ENCODE results near the gene LBX2. TPM values are rescaled to one million over a fixed set of nuclear protein-coding genes. Genes with fewer than 3 reads are reported as not detected.
"Not testable (repeated sequence)": the region's sequence is repeated elsewhere in the genome, so short reads cannot be mapped to it uniquely, and the experiment has no call there.

Gene LBX2
- total RNA-seq, 4 donors from 2014 or later = 0.40 to 0.58 TPM; not detected in 2

DNA sequence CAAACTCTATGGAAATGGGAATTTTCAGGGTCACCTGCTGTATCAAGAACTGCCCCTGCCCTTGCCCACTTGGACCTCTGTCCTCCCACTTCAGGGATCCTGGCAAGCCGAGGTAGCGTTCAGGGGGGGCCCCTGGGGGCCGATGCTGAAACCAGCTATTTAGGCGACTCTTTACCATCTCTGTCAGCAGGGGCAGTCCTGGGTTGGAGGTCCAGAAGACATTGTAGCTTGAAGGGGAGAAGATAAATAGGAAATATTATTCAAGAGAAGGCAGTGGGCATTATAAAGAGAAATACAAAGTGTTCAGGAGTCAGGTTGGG is 36.7 kb downstream of the LBX2 start:
- Histone ChIP-seq H3K4me1 (peaks cover 2 to 35% (median 17%) of the 10 kb centered on the region in 3 donors), H3K36me3 (peaks cover 0 to 25% of the 10 kb centered on the region in 2 donors), H3K27me3 (no peaks in the 10 kb centered on the region), H3K4me3 (no peak overlapping the region), H3K27ac (no peak overlapping the region), H3K9me3 (no peaks in the 10 kb centered on the region)
- ATAC-seq = no peak
- TF ChIP-seq EP300 (IDR thresholded peaks at IDR 0.05) (no peak), POLR2AphosphoS5 (IDR thresholded peaks at IDR 0.05) (no peak)
- 100% methylated on average over 1 of the region's 4 CpGs; no CpG with 5 or more reads in 1 of the 2 donors for WGBS, 2 donors (ENCODE audit: low coverage in 1 of 2)

DNA sequence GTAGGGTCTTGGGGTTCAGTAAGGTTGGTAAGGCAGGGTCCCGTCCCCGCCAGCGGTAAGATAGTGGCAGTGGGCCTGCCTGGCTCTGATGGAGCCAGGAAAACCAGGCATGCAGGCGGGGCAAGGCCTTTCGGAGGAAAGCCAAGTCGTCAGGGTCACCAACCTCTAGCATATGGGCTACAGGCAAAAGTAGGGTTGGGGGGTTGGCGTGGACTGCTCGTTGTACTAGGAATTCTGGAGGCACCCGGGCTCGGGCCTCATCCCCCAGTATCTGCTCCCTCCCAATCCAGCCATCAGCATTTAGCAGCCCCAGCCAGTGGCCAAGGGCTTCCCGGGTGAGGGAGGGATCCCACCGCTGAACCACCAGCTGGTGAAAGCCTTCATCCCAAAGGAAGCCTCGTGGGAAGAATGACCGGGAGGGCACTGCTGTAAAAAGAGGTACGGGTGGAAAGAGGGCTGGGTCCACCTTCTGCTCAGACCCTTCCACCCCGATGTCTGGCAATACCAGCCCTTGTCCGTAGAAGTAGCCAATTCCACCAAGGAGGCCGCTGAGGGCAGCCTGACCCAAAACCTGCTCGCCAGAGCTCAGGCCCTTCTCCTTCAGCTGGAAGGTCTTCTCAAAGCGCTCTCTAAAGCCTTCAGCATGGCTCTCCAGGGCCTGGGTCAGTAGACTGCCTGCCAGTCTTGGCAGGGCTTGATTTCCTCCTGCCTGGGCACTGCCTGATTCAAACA is 37.2 kb downstream of the LBX2 start:
- WGBS, 2 donors (ENCODE audit: low coverage in 1 of 2) = 40 to 84% methylated on average over 1 to 5 of the region's 20 CpGs
- Histone ChIP-seq H3K36me3 (peaks cover 0 to 25% of the 10 kb centered on the region in 2 donors), H3K4me1 (peaks cover 2 to 40% (median 18%) of the 10 kb centered on the region in 3 donors), H3K27me3 (no peaks in the 10 kb centered on the region), H3K27ac (no peak overlapping the region), H3K4me3 (no peak overlapping the region), H3K9me3 (no peaks in the 10 kb centered on the region)
- ATAC-seq = no peak
- no peak for TF ChIP-seq POLR2A (IDR thresholded peaks at IDR 0.05)

DNA sequence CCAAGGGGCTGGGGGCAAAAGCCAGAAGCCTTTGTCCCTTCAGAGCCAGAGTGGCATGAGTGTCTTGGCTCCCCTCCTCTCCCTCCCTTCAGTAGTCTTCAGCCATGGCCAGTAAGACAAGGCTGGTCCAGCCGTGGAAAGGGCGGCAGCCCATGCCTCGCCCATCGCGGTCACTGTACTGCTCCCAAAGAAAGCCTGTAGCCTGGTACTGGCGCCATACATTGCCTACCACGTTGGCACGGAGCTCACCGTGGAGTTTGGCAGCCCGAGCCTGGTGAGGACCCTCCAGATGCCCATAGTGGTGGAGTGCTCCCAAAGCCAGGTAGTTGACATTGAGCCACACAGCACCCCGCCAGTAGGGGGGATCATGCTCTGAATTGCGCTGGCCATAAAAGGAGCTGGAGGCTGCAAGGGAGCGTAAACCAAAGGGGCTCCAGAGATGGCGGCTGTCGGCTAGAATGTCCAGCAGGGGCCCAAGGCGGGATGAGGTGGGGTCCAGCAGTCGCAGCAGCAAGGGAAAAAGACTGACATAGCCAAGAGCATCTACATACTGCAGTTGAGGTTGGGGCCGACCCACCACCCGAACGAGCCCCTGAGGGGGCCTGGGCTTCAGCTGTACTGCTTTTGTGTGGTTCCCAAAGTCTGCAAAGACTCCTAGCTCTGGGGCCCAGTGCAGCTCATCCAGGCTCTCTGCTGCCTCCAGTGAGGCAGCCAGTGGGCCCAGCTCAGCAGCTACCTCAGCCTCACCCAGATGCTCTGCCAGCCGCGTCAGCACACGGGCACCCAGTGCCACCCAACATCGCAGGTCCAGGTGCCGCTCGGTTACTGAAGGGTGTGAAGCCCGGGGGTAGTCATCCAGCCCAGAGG is 38.0 kb downstream of the LBX2 start:
- no peak for ATAC-seq

DNA sequence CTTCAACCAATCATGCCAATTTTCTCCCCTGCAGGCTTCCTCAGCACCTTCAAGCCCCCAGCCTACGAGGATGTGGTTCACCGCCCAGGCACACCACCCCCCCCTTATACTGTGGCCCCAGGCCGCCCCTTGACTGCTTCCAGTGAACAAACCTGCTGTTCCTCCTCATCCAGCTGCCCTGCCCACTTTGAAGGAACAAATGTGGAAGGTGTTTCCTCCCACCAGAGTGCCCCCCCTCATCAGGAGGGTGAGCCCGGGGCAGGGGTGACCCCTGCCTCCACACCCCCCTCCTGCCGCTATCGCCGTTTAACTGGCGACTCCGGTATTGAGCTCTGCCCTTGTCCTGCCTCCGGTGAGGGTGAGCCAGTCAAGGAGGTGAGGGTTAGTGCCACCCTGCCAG is 39.2 kb downstream of the LBX2 start:
- not testable (repeated sequence) for H3K27me3 ChIP-seq, H3K9me3 ChIP-seq, H3K27ac ChIP-seq, H3K4me3 ChIP-seq, ATAC-seq
- H3K4me1 ChIP-seq = peaks cover 5 to 50% (median 35%) of the 10 kb centered on the region in 3 donors
- H3K36me3 ChIP-seq = peaks cover 0 to 25% of the 10 kb centered on the region in 2 donors
- 69% methylated on average over 4 of the region's 10 CpGs; no CpG with 5 or more reads in 1 of the 2 donors for WGBS, 2 donors (ENCODE audit: low coverage in 1 of 2)

More for the DNA sequence above, 38.0 kb downstream of the LBX2 start:
- H3K36me3 ChIP-seq = peaks cover 0 to 25% of the 10 kb centered on the region in 2 donors
- no peaks in the 10 kb centered on the region for H3K9me3 ChIP-seq
- no peak overlapping the region for H3K27ac ChIP-seq
- no peaks in the 10 kb centered on the region for H3K27me3 ChIP-seq
- 85 to 92% methylated on average over 4 to 8 of the region's 27 CpGs for WGBS, 2 donors (ENCODE audit: low coverage in 1 of 2)
- TF ChIP-seq, protein P1, sequence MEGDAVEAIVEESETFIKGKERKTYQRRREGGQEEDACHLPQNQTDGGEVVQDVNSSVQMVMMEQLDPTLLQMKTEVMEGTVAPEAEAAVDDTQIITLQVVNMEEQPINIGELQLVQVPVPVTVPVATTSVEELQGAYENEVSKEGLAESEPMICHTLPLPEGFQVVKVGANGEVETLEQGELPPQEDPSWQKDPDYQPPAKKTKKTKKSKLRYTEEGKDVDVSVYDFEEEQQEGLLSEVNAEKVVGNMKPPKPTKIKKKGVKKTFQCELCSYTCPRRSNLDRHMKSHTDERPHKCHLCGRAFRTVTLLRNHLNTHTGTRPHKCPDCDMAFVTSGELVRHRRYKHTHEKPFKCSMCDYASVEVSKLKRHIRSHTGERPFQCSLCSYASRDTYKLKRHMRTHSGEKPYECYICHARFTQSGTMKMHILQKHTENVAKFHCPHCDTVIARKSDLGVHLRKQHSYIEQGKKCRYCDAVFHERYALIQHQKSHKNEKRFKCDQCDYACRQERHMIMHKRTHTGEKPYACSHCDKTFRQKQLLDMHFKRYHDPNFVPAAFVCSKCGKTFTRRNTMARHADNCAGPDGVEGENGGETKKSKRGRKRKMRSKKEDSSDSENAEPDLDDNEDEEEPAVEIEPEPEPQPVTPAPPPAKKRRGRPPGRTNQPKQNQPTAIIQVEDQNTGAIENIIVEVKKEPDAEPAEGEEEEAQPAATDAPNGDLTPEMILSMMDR (IDR thresholded peaks at IDR 0.05) = no peak
- TF ChIP-seq POLR2AphosphoS5 (IDR thresholded peaks at IDR 0.05) = no peak
- no peak for TF ChIP-seq POLR2A (IDR thresholded peaks at IDR 0.05)
- no peak for TF ChIP-seq EP300 (IDR thresholded peaks at IDR 0.05)
- no peak overlapping the region for H3K4me3 ChIP-seq
- H3K4me1 ChIP-seq = peaks cover 2 to 46% (median 25%) of the 10 kb centered on the region in 3 donors

DNA sequence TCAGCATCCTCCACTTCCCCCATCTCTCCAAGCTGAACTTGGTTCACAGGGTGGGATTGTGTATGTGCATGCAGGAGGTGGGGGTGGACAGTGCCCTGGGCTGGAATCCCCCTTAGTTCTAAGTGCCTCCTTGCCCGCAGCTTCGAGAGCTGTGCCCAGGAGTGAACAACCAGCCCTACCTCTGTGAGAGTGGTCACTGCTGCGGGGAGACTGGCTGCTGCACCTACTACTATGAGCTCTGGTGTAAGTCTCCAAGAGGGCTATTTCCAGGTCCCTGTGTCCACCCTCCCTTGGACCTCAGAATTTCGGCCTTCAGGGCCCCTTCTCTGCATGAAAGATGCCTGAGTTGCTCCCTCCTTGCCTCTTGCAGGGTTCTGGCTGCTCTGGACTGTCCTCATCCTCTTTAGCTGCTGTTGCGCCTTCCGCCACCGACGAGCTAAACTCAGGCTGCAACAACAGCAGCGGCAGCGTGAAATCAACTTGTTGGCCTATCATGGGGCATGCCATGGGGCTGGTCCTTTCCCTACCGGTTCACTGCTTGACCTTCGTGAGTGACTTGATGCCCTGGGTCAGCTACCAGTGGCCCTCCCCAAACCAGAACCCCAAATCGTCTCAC is 39.8 kb downstream of the LBX2 start:
- peak; percentile 2 for TF ChIP-seq POLR2AphosphoS5 (IDR thresholded peaks at IDR 0.05)
- not testable (repeated sequence) for H3K4me3 ChIP-seq, H3K27ac ChIP-seq, H3K27me3 ChIP-seq, ATAC-seq, H3K9me3 ChIP-seq
- Histone ChIP-seq H3K4me1 (peaks cover 5 to 50% (median 35%) of the 10 kb centered on the region in 3 donors), H3K36me3 (peaks cover 0 to 25% of the 10 kb centered on the region in 2 donors)
- 82 to 100% methylated on average over 1 to 10 of the region's 13 CpGs for WGBS, 2 donors (ENCODE audit: low coverage in 1 of 2)

DNA sequence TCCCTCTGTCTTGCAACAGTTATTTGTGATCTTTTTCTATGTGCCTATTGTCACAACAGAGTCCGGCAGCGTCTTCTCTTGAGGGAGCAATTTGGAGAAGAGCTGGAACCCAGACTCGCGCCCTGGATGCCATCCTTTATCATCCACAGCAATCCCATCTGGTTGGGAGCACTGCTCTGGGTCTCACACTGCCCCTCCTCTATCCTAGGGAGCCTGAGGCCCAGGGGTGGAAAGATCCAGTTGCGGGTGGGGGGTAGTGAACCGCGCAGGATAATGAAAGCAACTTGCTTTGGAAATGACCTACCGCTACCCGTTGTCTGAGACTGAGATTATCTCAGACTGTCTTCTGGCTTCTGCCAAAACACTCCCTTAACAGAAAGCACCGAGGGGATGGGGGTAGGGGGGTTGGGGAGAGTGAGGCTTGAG is 40.5 kb downstream of the LBX2 start:
- H3K4me3 ChIP-seq = peak overlapping the region; percentile 67 to 79
- no peaks in the 10 kb centered on the region for H3K27me3 ChIP-seq
- no peaks in the 10 kb centered on the region for H3K9me3 ChIP-seq
- WGBS, 2 donors (ENCODE audit: low coverage in 1 of 2) = 0 to 6% methylated on average over 4 to 10 of the region's 10 CpGs
- no peak for TF ChIP-seq POLR2AphosphoS5 (IDR thresholded peaks at IDR 0.05)
- TF ChIP-seq, protein P1 (IDR thresholded peaks at IDR 0.05) = no peak
- no peak for TF ChIP-seq POLR2A (IDR thresholded peaks at IDR 0.05)
- TF ChIP-seq EP300 (IDR thresholded peaks at IDR 0.05) = no peak
- H3K27ac ChIP-seq = peak overlapping the region in 3 of 4 donors; percentile 84 to 91 (median 87)
- ATAC-seq = no peak
- H3K4me1 ChIP-seq = peaks cover 2 to 48% (median 31%) of the 10 kb centered on the region in 3 donors
- H3K36me3 ChIP-seq = peaks cover 0 to 25% of the 10 kb centered on the region in 2 donors

Measured in gastroesophageal sphincter (tissue), 4 donors.